K562 (cell line): ENCODE results near the gene TMIGD3. TPM values are rescaled to one million over a fixed set of nuclear protein-coding genes. Genes with fewer than 3 reads are reported as not detected.
A peak's percentile ranks its signal among the peaks of the same experiment; 100 is the strongest.

Source experiments
- CCAR2 ChIP-seq: fragments of 200-400 bp; formaldehyde crosslinking; IDR thresholded peaks from 2 replicates; pipeline ENCODE4 v1.6.1; 2017; ENCODE audit warnings: mild to moderate bottlenecking, low read depth, low read length
- DPF2 ChIP-seq: fragments of 450-650 bp; IDR thresholded peaks from 2 replicates; pipeline ENCODE4 v1.6.1; 2016
- ELF4 ChIP-seq: fragments of 450-650 bp; formaldehyde crosslinking; IDR thresholded peaks from 2 replicates; pipeline ENCODE4 v1.4.0; 2022; ENCODE audit warnings: missing genetic modification characterization
- ETV5 ChIP-seq: sonication (generic); formaldehyde crosslinking; IDR thresholded peaks from 2 replicates; pipeline ENCODE4 v1.4.0; 2020; ENCODE audit warnings: low read depth, mild to moderate bottlenecking, missing genetic modification reagents
- GABPA ChIP-seq: fragments of 200-800 bp; sonication (Bioruptor generic); conservative IDR thresholded peaks from 2 replicates; pipeline ENCODE4 v1.6.1; 2016; ENCODE audit warnings: low read depth, missing genetic modification characterization, missing compliant biosample characterization
- HLTF ChIP-seq: fragments of 450-650 bp; IDR thresholded peaks from 2 replicates; pipeline ENCODE4 v1.6.1; 2016
- HMG20A ChIP-seq: fragments of 450-650 bp; formaldehyde crosslinking; conservative IDR thresholded peaks from 2 replicates; pipeline ENCODE4 v1.4.0; 2020; ENCODE audit warnings: mild to moderate bottlenecking, mixed read lengths
- IRF9 ChIP-seq: fragments of 450-650 bp; IDR thresholded peaks from 2 replicates; pipeline ENCODE4 v1.6.1; 2016; ENCODE audit warnings: missing biosample characterization, missing genetic modification characterization
- PHB ChIP-seq: fragments of 250-450 bp; sonication (Bioruptor Pico); IDR thresholded peaks from 2 replicates; pipeline ENCODE4 v1.5.0; 2021
- PML ChIP-seq: IDR thresholded peaks from 2 replicates; pipeline ENCODE4 v1.6.1; 2012; ENCODE audit warnings: low read length, inconsistent platforms
- PRDM10 ChIP-seq: fragments of 450-650 bp; IDR thresholded peaks from 2 replicates; pipeline ENCODE4 v1.6.1; 2018; ENCODE audit not compliant: partially characterized antibody
- SRF ChIP-seq, 2 experiments: fragments of 250-450, 450-650 bp in 1 of 2; sonication (Bioruptor Pico) in 1 of 2; sonication (generic) in 1 of 2; formaldehyde crosslinking; IDR thresholded peaks; 2 replicates each; pipeline versions ENCODE4 v1.5.0 to v1.5.1; 2020 to 2022; ENCODE audit warnings: mild to moderate bottlenecking in 1 of 2, missing genetic modification reagents in 1 of 2
- TBP ChIP-seq: optimal IDR thresholded peaks from 2 replicates; pipeline ENCODE3; 2011; ENCODE audit warnings: low read depth, low read length, improper control_type of control experiment
- ZKSCAN8 ChIP-seq: fragments of 200-800 bp; sonication (Bioruptor generic); IDR thresholded peaks from 2 replicates; pipeline ENCODE4 v1.6.1; 2016; ENCODE audit warnings: missing genetic modification characterization, missing compliant biosample characterization
- ZNF239 ChIP-seq: fragments of 250-450 bp; sonication (Bioruptor Pico); IDR thresholded peaks from 2 replicates; pipeline ENCODE4 v1.4.0; 2020; ENCODE audit warnings: mild to moderate bottlenecking
- ZNF3 ChIP-seq: fragments of 250-450 bp; sonication (Bioruptor Pico); IDR thresholded peaks from 2 replicates; pipeline ENCODE4 v1.5.0; 2021; ENCODE audit warnings: mild to moderate bottlenecking, moderate library complexity
- ZNF561 ChIP-seq: fragments of 450-650 bp; formaldehyde crosslinking; conservative IDR thresholded peaks from 2 replicates; pipeline ENCODE4 v1.4.0; 2020; ENCODE audit warnings: mild to moderate bottlenecking, moderate library complexity
- ZNF75A ChIP-seq: fragments of 450-650 bp; formaldehyde crosslinking; IDR thresholded peaks from 2 replicates; pipeline ENCODE4 v1.4.0; 2020; ENCODE audit warnings: mild to moderate bottlenecking
- polyA plus RNA-seq, 8 experiments: library from polyadenylated mRNA; depleted of rRNA in 4 of 8; stranded (reverse) in 5 of 8; unstranded in 3 of 8; fragments of >200 nt; fragmentation: Nextera tagmentation in 2 of 8; fragmentation: Illumina TruSeq in 1 of 8; extraction: Ambion mirVana in 2 of 8; extraction: Trizol in 1 of 8; gene quantifications; 2 replicates each; pipeline versions ENCODE4 v1.2.1 to v1.2.3, GENCODE V29; 2011 to 2014; ENCODE audit warnings: inconsistent platforms in 1 of 8, missing spikeins in 1 of 8
- total RNA-seq, 7 experiments: library from RNA; depleted of rRNA in 6 of 7; stranded (reverse); fragments of >200 nt in 6 of 7; fragmentation: Illumina TruSeq in 2 of 7; extraction: Trizol in 2 of 7; gene quantifications; 2 replicates each; pipeline versions ENCODE4 v1.2.1 to v1.2.3, GENCODE V29; 2011 to 2021; ENCODE audit warnings: low replicate concordance in 1 of 7
- TF ChIP-seq, protein P1 (sequence below): fragments of 150-350 bp; conservative IDR thresholded peaks from 2 replicates; pipeline ENCODE4 v1.6.1; 2014; ENCODE audit warnings: low read length
- TF ChIP-seq, protein P2 (sequence below): fragments of 450-650 bp; formaldehyde crosslinking; IDR thresholded peaks from 2 replicates; pipeline ENCODE4 v1.4.0; 2020; ENCODE audit warnings: mild to moderate bottlenecking, moderate library complexity
- TF ChIP-seq, protein P3 (sequence below), 2 experiments: fragments of 250-450 bp in 1 of 2; fragments of 450-650 bp in 1 of 2; sonication (Bioruptor Pico) in 1 of 2; IDR thresholded peaks; 2 replicates each; pipeline versions ENCODE4 v1.6.1 to v1.8.0; 2016 to 2021; ENCODE audit warnings: mild to moderate bottlenecking in 2 of 2, moderate library complexity in 2 of 2, missing compliant biosample characterization in 1 of 2, missing genetic modification characterization in 1 of 2

TMIGD3 gene
- total and polyA plus RNA-seq, 9 of the 15 experiments (the other 6 are each of a cell fraction or from before 2014, with no cell fraction given): 0.11 to 0.13 (median 0.11) TPM; not detected in 6

- TF ChIP-seq PRDM10 (peak; percentile 21), PML (0 out of 2 replicates have a peak, but pooled peaks have one; percentile 13), ZNF3 (CRISPR knock-in tag) (no peak), IRF9 (tag) (no peak), ZKSCAN8 (no peak), DPF2 (peak; percentile 22; the same call in 1 of the 2 replicates), TBP (no peak), GABPA (peak; percentile 8; the same call in 1 of the 2 replicates), PHB (CRISPR knock-in tag) (0 out of 2 replicates have a peak, but pooled peaks have one; percentile 23), CCAR2 (no peak), HLTF (0 out of 2 replicates have a peak, but pooled peaks have one; percentile 48), ZNF239 (no peak), HMG20A (CRISPR knock-in tag) (no peak), ZNF561 (CRISPR knock-in tag) (no peak), ZNF75A (CRISPR knock-in tag) (no peak), SRF (CRISPR knock-in tag; IDR thresholded peaks at IDR 0.05) (peak in 1 of 2 experiments; percentile 11; a peak in 1 of 4 replicates), ETV5 (CRISPR knock-in tag) (0 out of 2 replicates have a peak, but pooled peaks have one; percentile 82), ELF4 (CRISPR knock-in tag) (no peak)
- TF ChIP-seq, protein P1, sequence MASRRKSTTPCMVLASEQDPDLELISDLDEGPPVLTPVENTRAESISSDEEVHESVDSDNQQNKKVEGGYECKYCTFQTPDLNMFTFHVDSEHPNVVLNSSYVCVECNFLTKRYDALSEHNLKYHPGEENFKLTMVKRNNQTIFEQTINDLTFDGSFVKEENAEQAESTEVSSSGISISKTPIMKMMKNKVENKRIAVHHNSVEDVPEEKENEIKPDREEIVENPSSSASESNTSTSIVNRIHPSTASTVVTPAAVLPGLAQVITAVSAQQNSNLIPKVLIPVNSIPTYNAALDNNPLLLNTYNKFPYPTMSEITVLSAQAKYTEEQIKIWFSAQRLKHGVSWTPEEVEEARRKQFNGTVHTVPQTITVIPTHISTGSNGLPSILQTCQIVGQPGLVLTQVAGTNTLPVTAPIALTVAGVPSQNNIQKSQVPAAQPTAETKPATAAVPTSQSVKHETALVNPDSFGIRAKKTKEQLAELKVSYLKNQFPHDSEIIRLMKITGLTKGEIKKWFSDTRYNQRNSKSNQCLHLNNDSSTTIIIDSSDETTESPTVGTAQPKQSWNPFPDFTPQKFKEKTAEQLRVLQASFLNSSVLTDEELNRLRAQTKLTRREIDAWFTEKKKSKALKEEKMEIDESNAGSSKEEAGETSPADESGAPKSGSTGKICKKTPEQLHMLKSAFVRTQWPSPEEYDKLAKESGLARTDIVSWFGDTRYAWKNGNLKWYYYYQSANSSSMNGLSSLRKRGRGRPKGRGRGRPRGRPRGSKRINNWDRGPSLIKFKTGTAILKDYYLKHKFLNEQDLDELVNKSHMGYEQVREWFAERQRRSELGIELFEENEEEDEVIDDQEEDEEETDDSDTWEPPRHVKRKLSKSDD: no peak
- TF ChIP-seq, protein P2, sequence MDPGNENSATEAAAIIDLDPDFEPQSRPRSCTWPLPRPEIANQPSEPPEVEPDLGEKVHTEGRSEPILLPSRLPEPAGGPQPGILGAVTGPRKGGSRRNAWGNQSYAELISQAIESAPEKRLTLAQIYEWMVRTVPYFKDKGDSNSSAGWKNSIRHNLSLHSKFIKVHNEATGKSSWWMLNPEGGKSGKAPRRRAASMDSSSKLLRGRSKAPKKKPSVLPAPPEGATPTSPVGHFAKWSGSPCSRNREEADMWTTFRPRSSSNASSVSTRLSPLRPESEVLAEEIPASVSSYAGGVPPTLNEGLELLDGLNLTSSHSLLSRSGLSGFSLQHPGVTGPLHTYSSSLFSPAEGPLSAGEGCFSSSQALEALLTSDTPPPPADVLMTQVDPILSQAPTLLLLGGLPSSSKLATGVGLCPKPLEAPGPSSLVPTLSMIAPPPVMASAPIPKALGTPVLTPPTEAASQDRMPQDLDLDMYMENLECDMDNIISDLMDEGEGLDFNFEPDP (CRISPR knock-in tag): no peak
- TF ChIP-seq, protein P3, sequence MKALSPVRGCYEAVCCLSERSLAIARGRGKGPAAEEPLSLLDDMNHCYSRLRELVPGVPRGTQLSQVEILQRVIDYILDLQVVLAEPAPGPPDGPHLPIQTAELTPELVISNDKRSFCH (CRISPR knock-in tag; IDR thresholded peaks at IDR 0.05): no peak
- TF ChIP-seq, protein P3 (tag; IDR thresholded peaks at IDR 0.05): 0 out of 2 replicates have a peak, but pooled peaks have one; percentile 63
Observed at GRCh38 chr1:111449703-111450017, 53.8 kb downstream of the TMIGD3 start (continued).
